ENCODE data around the gene CCNT1.

GRCh38 chr12:48694038-48694437 is 22.5 kb downstream of the CCNT1 start:
- TF ChIP-seq CTCF (conservative IDR thresholded peaks at IDR 0.05; ENCODE audit: low read depth in 2 of 2) = no peak
- TF ChIP-seq REST (IDR thresholded peaks at IDR 0.05; ENCODE audit: unreplicated experiment) = no peak
- no peak for TF ChIP-seq ZNF331 (CRISPR knock-in tag; IDR thresholded peaks at IDR 0.05; ENCODE audit: low read depth)
- TF ChIP-seq ZNF462 (CRISPR knock-in tag; IDR thresholded peaks at IDR 0.05) = no peak
- TF ChIP-seq EZH2phosphoT487 (IDR thresholded peaks at IDR 0.05; ENCODE audit: unreplicated experiment) = no peak
- TF ChIP-seq POLR2AphosphoS5 (IDR thresholded peaks at IDR 0.05; ENCODE audit: low read depth) = no peak

Measured in GM23338 (cell line).